ENCODE measurements around the gene ATXN7L1. TPM values are rescaled to one million over a fixed set of nuclear protein-coding genes. Genes with fewer than 3 reads are reported as not detected.

Gene ATXN7L1
- total and polyA plus RNA-seq, 2 of the 8 experiments (the other 6 are each of a cell fraction or from before 2014, with no cell fraction given), result 14.3 to 34.0 TPM

DNA sequence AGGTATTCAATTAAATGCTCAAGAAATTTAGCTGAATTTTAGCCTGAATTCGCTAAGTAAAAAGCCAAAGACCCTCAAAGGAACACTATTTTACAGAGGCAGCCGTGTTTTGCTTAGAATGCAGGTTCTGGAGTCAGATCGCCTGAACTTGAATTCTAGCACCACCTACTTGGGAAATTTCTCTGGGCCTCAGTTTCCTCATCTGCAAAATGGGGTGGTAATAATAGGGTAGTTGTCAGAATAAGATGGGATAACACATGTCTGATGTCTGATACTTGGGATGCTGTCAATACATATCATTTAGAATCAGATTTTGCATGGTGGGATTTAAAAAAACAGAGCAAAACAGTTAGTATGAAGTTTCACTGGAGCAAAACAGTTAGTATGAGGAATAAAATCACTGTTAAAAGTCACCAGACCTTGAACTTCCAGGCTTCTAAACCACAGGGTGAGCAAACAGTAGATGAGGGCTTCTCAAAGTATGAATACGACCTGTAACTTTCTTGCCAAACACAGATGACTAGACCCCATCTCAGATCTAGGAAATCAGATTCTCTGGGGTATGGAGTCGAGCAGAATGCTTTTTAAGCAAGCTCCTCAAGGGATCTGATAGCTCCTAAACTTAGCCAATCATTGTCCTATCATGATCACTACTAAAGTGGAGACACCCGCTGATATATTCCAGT lies 75.4 kb downstream of the ATXN7L1 start:
- Histone ChIP-seq H4K8ac (ENCODE audit: extremely low read depth, insufficient read depth, low read length) (no peak overlapping the region), H3K79me1 (ENCODE audit: low read depth, low read length) (no peaks in the 10 kb centered on the region), H3K27me3 (replicated peaks in 1 of 4; ENCODE audit: control insufficient read depth in 3 of 4, extremely low read depth in 1 of 4, insufficient read depth in 3 of 4, low read length in 3 of 4) (no peaks in the 10 kb centered on the region), H3K14ac (ENCODE audit: insufficient read length) (no peak overlapping the region), H3K79me2 (ENCODE audit: control insufficient read depth in 1 of 2, insufficient read depth in 2 of 2, low read length in 2 of 2) (no peaks in the 10 kb centered on the region; a peak in 1 of 4 replicates), H2BK15ac (ENCODE audit: low read length) (no peak overlapping the region), H4K20me1 (replicated peaks in 1 of 2; ENCODE audit: control insufficient read depth in 1 of 2, insufficient read depth in 2 of 2, low read length in 2 of 2) (peaks cover 12 to 18% of the 10 kb centered on the region in 2 experiments), H3K4ac (replicated peaks; ENCODE audit: insufficient read length, low read depth, low read length) (no peak overlapping the region), H3K4me3 (ENCODE audit: extremely low read depth in 1 of 4, insufficient read depth in 2 of 4, low read depth in 3 of 4, low read length in 4 of 4) (no peak overlapping the region), H4K91ac (replicated peaks; ENCODE audit: insufficient read length, low read length) (no peak overlapping the region), H3K27ac (ENCODE audit: low read depth, low read length) (no peak overlapping the region), H4K5ac (ENCODE audit: insufficient read length, low read depth, low read length) (no peak overlapping the region), H3K4me1 (replicated peaks in 1 of 4; ENCODE audit: control insufficient read depth in 3 of 4, insufficient read depth in 4 of 4, low read length in 3 of 4) (peaks cover 9 to 23% (median 15%) of the 10 kb centered on the region in 4 experiments; a peak in 6 of 7 replicates), H3K4me2 (ENCODE audit: insufficient read depth in 1 of 2, low read depth in 2 of 2, low read length in 2 of 2) (no peak overlapping the region), H3K23me2 (ENCODE audit: low read depth, low read length) (no peaks in the 10 kb centered on the region), H3K9ac (replicated peaks in 1 of 4; ENCODE audit: extremely low read depth in 1 of 4, low read depth in 3 of 4, low read length in 3 of 4) (no peak overlapping the region), H2BK5ac (ENCODE audit: low read depth, low read length) (no peak overlapping the region), H3K9me3 (ENCODE audit: insufficient read depth in 2 of 2, low read depth in 1 of 2, low read length in 1 of 2) (no peaks in the 10 kb centered on the region), H3K36me3 (ENCODE audit: control insufficient read depth in 2 of 4, insufficient read depth in 4 of 4, low read length in 3 of 4) (no peaks in the 10 kb centered on the region), H2AFZ (ENCODE audit: low read length) (no peak overlapping the region), H3K18ac (ENCODE audit: extremely low read depth, low read length) (no peak overlapping the region), H2AK5ac (ENCODE audit: low read depth, low read length) (no peak overlapping the region), H2BK12ac (ENCODE audit: low read depth, low read length) (no peak overlapping the region), H3K56ac (replicated peaks; ENCODE audit: insufficient read length, low read depth, low read length) (no peak overlapping the region), H2BK20ac (ENCODE audit: low read length) (no peak overlapping the region), H3K23ac (ENCODE audit: insufficient read length) (no peak overlapping the region), H2BK120ac (replicated peaks; ENCODE audit: low read depth, low read length) (no peak overlapping the region)
- no peak for DNase-seq (ENCODE audit: low read depth in 1 of 2, low spot score in 2 of 2)
- POLR2A ChIA-PET (ENCODE audit: partially characterized antibody), result interaction anchor here (1.6 kb wide), 1 partner anchor 34 kb away, joined by 4 read pairs; no protein-coding TSS in a partner anchor
- no peak for FAIRE-seq
- CTCF ChIA-PET (ENCODE audit: partially characterized antibody), result interaction anchor here (0.7 to 9.3 kb wide), 6 partner anchors 15 to 144 kb away, joined by 3 to 107 read pairs (median 4); no protein-coding TSS in a partner anchor
- WGBS, 2 experiments (ENCODE audit: extremely low coverage in 1 of 2, insufficient coverage in 1 of 2, insufficient read length in 1 of 2, insufficient replicate concordance in 2 of 2, low coverage in 1 of 2, low lambda C conversion rate in 2 of 2, missing lambda C conversion rate in 1 of 2), result 81% methylated on average over 6 of the region's 6 CpGs; no CpG with 5 or more reads in 1 of the 2 experiments
- TF ChIP-seq GTF2F1 (IDR thresholded peaks at IDR 0.05; ENCODE audit: borderline replicate concordance, low read depth, low read length), result no peak
- TF ChIP-seq CTBP2 (IDR thresholded peaks at IDR 0.05; ENCODE audit: borderline replicate concordance, insufficient read depth, insufficient read length, low read length), result no peak
- TF ChIP-seq ASH2L (IDR thresholded peaks at IDR 0.05; ENCODE audit: low read length), result no peak
- TF ChIP-seq SP4 (IDR thresholded peaks at IDR 0.05; ENCODE audit: low read length), result no peak
- TF ChIP-seq, protein P1, sequence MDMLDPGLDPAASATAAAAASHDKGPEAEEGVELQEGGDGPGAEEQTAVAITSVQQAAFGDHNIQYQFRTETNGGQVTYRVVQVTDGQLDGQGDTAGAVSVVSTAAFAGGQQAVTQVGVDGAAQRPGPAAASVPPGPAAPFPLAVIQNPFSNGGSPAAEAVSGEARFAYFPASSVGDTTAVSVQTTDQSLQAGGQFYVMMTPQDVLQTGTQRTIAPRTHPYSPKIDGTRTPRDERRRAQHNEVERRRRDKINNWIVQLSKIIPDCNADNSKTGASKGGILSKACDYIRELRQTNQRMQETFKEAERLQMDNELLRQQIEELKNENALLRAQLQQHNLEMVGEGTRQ (IDR thresholded peaks at IDR 0.05; ENCODE audit: low read length), result no peak
- TF ChIP-seq, protein P2, sequence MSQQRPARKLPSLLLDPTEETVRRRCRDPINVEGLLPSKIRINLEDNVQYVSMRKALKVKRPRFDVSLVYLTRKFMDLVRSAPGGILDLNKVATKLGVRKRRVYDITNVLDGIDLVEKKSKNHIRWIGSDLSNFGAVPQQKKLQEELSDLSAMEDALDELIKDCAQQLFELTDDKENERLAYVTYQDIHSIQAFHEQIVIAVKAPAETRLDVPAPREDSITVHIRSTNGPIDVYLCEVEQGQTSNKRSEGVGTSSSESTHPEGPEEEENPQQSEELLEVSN (IDR thresholded peaks at IDR 0.05), result no peak
- no peak for TF ChIP-seq PHF8 (conservative IDR thresholded peaks at IDR 0.05; ENCODE audit: low read depth, low read length)
- no peak for TF ChIP-seq SAP30 (IDR thresholded peaks at IDR 0.05; ENCODE audit: insufficient read depth, insufficient replicate concordance, low read length)

Measured in H1 (cell line).